HG02981 (cell line): ENCODE measurements around the gene C2CD2L.
"Not testable (repeated sequence)": the region's sequence is repeated elsewhere in the genome, so short reads cannot be mapped to it uniquely, and the experiment has no call there.

Source experiments
- ATAC-seq: cut with Tn5 transposase; IDR thresholded peaks from one replicate; pipeline ENCODE4 v1.9.1; 2021; ENCODE audit warnings: mild to moderate bottlenecking, moderate library complexity; ENCODE audit not compliant: unreplicated experiment

C2CD2L gene

DNA sequence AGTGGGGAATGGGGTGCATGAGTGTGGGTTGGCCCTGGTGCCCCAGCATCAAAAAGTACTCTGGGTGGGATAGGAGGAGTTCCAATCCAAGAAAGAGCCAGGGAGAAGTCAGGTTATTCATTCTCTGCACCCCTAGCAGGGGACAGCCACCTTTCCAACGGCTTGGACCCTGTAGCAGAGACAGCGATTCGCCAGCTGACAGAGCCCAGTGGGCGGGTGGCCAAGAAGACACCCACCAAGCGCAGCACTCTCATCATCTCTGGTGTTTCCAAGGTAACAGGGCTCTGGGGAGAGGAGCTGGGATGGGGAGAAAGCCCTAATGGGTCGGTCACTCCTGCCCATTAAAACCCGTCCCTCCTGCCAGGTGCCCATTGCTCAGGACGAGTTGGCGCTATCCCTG is 6.6 kb downstream of the C2CD2L start:
- no peak for ATAC-seq

DNA sequence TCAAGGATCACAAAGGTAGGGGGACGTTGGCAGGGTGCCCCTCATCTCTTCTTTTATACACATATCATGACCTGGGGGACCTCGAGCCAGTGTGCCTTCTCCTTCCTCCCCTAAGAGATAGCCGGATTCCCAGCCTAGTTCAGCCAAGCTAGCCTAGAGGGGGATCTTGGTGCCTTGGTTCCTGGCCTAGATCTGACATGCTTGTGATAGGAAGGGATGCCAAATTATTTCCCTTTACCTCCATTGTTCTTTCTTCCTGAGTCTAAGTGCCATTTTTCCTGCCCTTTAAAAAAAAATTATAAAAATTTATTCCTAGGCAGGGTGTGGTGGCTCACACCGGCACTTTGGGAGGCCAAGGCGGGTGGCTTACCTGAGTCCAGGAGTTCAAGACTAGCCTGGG is 7.2 kb downstream of the C2CD2L start:
- no peak for ATAC-seq

DNA sequence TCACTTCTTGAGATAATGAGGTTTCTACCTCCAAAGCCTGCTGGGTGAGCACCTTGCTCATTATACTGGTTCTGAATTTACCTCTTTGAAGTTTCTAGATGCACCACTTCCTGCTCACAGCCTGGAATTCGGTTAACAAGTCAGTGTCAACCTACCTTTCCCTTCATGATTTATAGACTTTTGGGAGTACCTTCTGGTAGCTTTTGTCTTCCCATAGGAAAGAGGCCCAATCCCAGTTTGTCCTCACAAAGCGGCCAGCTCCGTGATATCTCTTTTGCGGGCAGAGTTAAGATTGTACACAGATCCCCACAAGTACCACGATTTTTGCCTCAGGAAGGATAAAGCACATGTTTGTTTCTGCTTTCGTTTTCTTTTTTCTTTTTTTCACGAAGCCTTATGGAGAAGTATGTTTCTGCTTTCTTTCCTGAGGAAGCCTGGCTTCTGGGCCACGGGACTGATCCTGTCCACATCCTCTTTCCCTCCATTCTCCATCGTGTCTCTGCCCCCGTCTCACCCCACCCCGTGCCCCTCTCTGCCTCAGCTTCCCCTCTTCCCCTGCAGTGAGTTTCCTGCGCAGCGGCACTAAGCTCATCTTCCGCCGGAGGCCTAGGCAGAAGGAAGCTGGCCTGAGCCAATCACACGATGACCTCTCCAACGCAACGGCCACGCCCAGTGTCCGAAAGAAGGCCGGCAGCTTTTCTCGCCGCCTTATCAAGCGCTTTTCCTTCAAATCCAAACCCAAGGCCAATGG is 8.5 kb downstream of the C2CD2L start:
- no peak for ATAC-seq

DNA sequence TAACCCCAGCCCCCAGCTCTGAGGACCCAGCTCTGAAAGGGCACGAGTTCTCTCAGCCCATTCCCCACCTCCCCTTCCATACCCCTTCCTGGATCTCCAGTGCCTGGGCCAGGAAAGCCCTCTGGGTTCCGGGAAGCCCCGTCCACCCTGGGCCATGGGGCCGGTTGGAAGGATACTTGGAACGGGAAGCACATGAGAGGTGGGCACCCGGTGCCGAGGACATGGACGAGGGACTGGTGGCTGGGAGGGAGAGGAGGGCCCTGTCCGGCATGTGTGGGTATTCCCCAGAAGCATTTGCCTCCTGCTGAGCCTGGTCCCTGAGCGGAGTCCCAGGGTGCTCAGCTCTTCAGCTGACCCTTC is 9.1 kb downstream of the C2CD2L start:
- ATAC-seq, result no peak

DNA sequence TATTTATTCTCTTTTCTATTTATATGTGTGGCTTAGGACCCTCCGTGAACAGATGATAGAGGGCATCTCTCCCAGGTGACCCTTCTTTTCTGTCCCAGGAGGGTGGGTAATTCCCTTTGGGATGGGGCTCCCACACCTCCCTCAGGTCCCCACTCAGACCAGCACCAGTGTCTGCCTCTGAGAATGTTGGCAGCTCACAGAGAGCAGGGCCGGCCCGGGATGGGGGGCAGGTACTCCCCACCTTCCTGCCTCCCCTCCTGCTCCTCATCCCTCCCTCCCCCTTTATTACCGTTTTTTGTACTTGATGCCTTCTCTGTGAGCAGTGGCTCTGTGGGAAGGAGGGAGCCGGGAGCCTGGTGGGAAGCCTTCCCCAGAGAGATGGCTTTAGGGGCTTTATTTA is 9.5 kb downstream of the C2CD2L start:
- no peak for ATAC-seq

DNA sequence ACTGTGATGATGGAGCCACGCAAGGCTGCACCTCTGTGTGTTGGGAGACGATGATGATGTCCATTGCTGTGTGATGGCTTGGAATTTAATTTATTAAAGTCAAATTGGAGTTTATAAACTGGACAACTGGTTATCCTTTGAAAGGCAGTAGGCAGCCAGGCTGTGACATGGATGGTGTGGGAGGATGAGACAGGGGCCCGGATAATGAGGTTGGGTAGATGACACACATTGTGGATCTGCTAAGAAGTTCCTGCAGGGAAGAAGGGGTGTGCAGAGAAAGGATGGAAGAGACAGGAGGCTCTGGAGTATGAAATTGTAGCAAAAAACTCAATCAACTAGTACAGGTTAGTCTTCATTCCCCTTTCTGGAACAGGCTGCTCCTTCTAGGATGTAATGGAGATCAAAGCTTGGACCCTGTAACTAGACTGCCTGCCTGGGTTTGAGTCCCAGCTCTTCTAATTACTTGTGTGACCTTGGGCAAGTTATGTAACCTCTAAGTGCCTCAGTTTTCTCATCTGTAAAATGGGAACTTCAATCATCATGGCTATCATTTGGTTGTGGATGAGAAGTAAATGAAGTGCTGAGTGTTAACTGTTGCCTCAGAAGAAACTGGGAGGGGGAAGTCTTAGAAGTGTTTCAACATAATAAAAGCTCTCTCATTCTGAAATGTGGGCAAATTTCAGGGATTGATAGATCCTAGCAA is 10.0 kb downstream of the C2CD2L start:
- no peak for ATAC-seq

DNA sequence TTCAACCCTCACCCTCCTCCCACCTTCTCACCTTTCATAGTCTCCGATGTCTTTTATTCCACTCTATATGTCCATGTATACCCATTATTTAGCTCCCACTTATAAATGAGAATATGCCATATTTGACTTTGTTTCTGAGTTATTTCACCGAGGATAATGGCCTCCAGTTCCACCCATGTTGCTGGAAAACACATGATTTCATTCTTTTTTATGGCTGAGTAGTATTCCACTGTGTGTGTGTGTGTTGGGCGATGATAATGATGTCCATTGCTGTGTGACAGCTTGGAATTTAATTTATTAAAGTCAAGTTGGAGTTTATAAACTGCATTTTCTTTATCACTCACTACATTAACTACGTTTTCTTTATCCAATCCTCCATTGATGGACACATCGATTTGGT is 11.1 kb downstream of the C2CD2L start:
- no peak for ATAC-seq

DNA sequence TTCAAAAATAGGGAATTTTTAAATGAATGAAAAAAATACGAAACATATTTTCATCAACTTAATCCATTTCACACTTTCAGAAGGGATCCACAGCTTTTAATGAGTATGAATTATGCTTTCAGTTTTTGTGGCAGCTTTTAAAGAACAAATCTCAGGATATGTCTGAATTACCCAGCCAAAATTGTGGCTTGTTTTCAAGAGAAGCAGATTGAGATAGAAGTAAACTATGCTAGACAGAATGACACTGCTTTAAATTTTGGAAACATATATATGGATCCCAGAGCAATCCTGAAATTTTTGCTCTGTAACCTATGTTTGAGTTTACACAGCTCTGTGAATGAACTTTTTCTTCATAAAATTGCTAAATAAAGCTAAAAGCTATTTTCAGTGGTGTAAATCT is 11.8 kb downstream of the C2CD2L start:
- ATAC-seq, result no peak

DNA sequence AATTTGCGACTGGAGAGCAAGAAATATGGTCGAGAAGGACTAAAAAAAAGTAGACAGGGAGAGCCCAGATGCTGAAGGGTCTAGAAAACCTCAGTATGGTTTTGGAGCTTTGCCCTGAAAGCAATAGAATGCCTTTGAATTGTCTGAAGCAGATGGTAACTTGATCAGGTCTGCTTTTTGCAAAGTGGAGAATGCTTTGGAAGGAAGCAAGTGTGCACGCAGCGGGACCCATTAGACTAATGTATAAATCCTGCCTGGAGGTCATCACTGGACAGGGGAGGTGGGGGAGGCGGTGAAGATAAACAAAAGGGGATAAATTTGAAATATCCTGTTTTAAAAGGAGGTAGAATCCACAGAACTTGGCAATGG is 13.5 kb downstream of the C2CD2L start:
- no peak for ATAC-seq

DNA sequence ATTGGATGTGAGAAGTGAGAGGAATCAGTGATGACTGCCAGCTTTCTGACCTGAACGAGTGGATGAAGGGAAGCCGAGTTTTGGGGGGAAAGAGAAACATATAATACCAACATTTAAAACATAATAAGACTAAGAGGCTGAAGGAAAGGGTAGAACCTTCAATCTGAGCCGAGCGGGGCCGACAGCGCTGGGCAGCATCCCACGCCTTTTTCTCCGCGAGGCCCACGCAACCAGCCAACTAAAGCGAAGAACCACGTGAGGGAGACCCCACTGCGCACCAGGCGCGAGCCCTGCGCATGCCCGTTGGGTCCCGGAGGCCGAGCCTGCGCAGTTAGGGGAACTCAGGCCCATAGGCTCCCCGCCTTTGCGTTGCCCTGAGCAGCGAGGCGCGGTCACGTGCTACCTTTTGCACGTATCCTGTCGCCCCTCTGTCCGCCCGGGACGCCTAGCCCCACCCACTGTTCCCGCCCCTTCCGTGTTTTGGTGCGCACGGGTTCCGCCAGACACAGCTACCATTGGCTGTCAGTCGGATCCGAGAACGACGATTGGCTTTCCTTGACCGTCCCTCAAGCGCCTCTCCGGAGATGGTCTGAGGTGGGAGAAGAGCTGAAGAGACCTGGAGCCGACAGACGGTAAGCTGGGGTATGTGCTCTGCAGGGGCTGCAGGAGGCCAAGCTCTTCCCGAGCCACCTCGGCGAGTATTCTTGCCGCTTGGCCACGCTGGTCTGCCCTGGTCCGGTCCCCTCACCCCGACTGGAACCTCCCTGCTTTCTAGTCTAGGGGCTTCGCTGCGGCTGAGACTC is 14.1 kb downstream of the C2CD2L start, which contains the start of gene HINFP:
TSS of gene HINFP (plus strand) at position 573 of the 803 bp plus-strand sequence. CDS start 5,365 bp downstream, outside the sequence.
- ATAC-seq, result peak; percentile 96

DNA sequence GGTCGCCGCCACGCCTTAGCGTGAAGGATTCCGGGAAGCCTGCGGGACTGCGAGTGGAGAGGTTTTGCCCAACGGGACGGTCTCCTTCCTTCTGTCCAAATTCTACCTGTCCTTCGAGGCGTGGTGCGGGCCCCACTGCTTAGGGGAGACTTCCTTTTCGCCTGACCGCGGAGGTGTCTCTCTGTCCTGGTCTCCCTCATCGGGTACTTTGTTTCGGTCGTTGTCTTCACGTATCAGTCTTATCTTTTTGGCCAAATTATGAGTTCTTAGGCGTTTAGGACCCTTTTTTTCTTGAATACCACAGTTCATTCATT is 14.6 kb downstream of the C2CD2L start:
- no peak for ATAC-seq

DNA sequence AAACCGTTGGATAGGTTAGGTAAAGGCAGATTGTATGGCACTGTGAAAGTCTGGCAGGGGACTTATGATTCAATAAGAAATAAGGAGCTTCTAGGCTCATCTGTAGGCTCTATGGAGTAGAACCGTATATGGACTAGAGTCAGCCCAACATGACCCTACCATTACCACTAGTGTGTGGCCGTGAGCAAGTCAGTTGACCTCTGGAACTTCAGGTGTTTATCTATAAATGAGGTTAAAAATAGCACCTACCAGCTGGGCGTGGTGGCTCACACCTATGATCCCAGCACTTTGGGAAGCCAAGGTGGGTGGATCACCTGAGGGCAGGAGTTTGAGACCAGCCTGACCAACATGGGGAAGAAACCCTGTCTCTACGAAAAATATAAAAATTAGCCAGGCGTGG is 18.7 kb downstream of the C2CD2L start:
- no peak for ATAC-seq

DNA sequence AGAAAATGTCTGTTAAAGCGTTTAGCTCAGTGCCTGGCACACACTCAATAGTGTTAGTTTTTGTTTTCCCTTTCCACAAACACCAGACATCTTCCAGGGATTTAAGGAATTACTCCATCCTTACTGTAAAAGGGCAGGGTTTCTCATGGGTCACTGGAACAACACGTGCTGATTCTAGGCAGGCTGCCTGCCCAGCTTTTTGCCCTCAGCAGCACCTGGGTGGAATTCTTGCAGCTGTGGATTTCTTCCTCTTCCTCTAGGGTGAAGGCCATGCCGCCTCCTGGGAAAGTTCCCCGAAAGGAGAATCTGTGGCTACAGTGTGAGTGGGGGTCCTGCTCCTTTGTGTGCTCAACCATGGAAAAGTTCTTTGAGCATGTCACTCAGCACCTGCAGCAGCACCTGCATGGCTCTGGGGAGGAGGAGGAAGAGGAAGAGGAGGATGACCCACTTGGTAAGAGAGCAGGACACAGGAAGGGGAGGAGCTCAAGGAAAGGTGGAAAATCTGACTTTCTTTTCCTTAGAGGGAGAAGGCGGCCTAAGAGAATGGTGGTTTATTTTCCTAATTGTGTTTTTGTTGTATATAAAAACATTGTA is 19.6 kb downstream of the C2CD2L start:
- ATAC-seq, result no peak

DNA sequence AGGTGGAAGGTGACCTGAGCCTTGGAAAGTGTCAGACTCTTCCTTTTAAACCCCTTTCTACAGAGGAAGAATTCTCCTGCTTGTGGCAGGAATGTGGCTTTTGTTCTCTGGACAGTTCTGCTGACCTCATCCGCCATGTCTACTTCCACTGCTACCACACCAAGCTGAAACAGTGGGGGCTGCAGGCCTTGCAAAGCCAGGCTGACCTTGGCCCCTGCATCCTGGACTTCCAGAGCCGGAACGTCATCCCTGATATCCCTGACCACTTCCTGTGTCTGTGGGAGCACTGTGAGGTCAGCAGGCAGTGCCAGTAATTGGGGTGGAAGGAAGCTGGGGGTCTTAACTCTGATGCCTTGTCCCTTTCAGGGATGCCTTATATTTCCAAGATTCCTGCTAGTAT is 23.5 kb downstream of the C2CD2L start:
- ATAC-seq, result no peak

DNA sequence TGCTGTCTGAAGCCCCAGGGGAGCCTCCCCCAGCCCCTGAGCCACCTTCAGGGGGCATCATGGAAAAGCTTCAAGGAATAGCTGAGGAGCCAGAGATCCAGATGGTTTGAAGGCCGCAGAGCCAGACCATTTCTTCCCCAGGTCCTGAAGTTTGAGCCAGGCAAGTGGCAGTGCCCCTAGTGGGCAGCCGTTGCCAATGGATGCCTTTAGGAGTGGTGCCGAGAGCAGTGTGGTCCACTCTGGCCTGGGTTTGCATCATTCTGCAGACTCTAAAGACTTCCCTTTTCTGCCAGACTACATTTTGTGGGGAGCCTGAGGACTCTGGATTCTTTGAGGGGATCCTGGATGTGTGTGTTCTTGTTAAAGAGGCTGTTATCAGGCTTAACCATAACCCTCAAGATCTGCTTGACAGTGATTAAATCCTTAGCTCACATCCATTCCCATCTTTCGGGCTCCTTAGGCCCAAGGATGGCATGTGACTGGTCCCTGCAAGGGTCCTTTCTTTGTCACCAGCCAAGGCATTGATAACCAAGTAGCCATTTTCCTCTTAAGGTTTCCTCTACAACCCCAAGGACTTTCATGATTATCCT is 27.3 kb downstream of the C2CD2L start:
- ATAC-seq, result no peak

DNA sequence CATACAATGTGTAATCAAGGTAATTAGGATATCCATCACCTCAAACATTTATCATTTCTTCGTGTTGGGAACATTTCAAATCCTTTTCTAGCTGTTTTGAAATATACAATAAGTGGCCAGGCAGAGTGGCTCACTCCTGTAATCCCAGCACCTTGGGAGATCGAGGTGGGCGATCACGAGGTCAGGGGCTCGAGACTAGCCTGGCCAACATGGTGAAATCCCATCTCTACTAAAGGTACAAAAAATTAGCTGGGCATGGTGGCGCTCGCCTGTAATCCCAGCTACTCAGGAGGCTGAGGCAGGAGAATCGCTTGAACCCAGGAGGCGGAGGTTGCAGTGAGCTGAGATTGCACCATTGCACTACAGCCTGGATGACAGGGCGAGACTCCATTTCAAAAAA is 32.1 kb downstream of the C2CD2L start:
- ATAC-seq, result not testable (repeated sequence)

DNA sequence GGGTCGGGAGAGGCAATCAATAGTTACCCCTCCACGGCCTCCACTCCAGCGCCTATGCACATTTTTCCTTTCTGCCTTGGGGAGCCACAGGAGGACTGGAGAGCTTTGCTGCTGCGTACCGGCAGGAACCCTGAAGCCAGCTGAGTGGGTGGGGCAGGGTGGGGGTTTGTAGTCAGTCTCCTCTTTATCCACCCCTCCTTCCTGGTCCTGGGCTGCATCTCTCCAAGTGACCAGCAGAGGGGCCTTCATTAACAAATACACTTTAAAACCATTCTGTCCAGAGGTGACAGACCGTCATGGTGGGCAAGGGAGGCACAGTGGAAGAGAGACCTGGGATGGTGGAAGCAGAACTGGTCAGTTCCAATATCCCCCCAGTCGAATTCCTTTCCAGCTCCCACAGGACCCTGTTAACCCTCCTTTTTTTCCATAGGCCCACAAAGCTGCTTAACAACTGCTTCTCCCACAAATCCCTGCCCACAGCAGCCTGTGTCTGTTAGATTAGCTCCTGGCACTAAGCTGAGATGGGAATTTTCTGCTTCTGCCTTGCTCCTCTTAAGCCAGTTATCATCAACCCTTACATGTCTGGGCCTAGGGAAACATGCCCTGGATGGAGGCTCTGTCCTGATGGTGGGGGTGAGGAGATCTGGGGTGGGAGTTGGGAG is 37.8 kb downstream of the C2CD2L start:
- peak; percentile 60 for ATAC-seq

DNA sequence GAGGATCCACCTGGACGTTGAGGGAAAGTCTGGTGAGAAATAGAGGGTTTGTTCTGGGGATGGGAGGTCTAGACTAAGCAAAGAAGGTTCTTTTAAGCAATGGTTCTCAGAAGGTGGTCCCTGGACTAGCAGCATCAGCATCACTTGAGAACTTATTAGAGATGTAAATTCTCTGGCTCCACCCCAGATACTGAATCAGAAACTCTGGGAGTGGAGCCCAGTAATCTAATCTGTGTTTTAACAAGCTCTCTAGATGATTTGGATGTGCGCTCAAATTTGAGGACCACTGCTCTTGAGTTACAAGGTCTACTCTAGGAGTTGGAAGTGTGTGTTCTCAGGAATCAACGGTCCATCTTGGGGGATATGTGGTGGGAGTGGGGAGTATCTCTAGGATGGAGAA is 38.4 kb downstream of the C2CD2L start:
- ATAC-seq, result no peak

DNA sequence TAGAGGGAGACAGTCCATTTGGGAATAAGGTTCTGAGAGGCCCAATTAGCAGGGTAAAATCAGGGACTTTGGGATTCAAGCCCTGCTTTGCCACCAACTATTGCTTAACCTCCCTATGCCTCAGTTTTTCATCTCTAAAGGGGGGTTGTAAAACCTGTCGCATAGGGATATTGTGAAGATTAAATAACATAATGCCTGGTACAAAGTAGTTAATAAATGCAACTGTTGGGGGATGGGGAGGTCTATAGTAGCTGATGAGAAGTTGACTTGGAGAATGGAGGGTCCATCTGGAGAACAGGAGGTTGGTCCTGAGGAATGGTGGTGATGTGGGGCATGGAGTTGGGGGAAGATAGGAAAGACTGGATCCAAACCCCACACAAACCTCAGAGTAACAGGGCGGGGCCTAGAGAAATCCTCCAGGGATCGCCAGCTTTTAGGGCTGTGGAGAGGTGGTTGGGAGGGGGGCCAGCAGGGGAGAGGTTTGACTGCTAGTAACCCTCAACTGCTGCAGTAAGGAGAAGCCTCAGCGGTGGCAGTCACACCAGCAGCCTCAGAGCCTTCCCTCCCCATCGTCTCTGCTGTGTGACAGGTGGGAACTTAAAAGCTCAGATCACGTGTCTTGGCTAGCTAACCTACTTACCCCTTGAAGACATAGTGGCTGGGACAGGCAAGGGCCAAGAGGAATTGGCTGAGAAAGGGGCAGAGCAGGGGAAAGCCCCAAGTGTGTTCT is 40.6 kb downstream of the C2CD2L start:
- ATAC-seq, result no peak

DNA sequence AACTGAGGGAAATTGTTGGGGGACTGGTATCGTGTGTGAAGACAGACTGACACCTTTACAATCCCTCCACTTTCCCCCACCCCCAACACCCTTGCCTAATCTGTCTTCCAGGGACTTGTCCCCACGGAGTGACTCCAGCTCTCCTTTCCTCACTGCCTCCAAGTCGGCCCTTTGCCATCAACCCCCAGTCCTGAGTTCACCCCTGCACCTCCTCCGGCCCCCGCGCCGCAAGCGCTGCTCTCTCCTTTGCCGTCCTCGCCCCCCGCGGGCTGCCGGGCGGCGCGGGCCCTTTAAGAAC is 41.5 kb downstream of the C2CD2L start:
- ATAC-seq, result no peak
